K562 (cell line): Measurements from ENCODE around the gene ADAMTS14. TPM values are rescaled to one million over a fixed set of nuclear protein-coding genes. Genes with fewer than 3 reads are reported as not detected.

Experiments used
- CC2D1A ChIP-seq: fragments of 450-650 bp; IDR thresholded peaks from 2 replicates; pipeline ENCODE4 v1.6.1; 2017; ENCODE audit warnings: mild to moderate bottlenecking
- CCNT2 ChIP-seq: IDR thresholded peaks from 2 replicates; pipeline ENCODE4 v1.6.1; 2011; ENCODE audit warnings: borderline replicate concordance, low read depth, mild to moderate bottlenecking, moderate library complexity, mixed read lengths, low read length; ENCODE audit not compliant: insufficient read length; ENCODE audit errors: extremely low read depth
- CTBP1 ChIP-seq: fragments of 450-650 bp; IDR thresholded peaks from 2 replicates; pipeline ENCODE4 v1.6.1; 2016; ENCODE audit warnings: borderline replicate concordance
- FOXJ3 ChIP-seq: sonication (generic); formaldehyde crosslinking; IDR thresholded peaks from 2 replicates; pipeline ENCODE4 v1.4.0; 2020; ENCODE audit warnings: mild to moderate bottlenecking, missing genetic modification reagents
- JUND ChIP-seq, 2 experiments: IDR thresholded peaks; 2 replicates in 1 of 2; 3 replicates in 1 of 2; pipeline ENCODE4 v1.6.1; 2011; ENCODE audit warnings: borderline replicate concordance in 2 of 2, low read depth in 2 of 2, low read length in 2 of 2, improper control_type of control experiment in 1 of 2, missing biosample characterization in 1 of 2, missing genetic modification characterization in 1 of 2, missing genetic modification reagents in 1 of 2
- KLF6 ChIP-seq: fragments of 250-450 bp; sonication (Bioruptor Pico); IDR thresholded peaks from 2 replicates; pipeline ENCODE4 v1.4.0; 2020; ENCODE audit warnings: mild to moderate bottlenecking, moderate library complexity, borderline replicate concordance
- MEF2D ChIP-seq: conservative IDR thresholded peaks from 2 replicates; pipeline ENCODE4 v1.6.1; 2016; ENCODE audit warnings: low read depth, missing genetic modification characterization, missing compliant biosample characterization
- MIER1 ChIP-seq: fragments of 450-650 bp; IDR thresholded peaks from 2 replicates; pipeline ENCODE4 v1.6.1; 2016; ENCODE audit warnings: antibody characterized with exemption, mild to moderate bottlenecking, low read depth
- NFIX ChIP-seq: fragments of 250-450 bp; sonication (Bioruptor Pico); IDR thresholded peaks from 2 replicates; pipeline ENCODE4 v1.4.0; 2020; ENCODE audit warnings: low read depth, mild to moderate bottlenecking, moderate library complexity
- PHF8 ChIP-seq: fragments of 200-600 bp; sonication (generic); IDR thresholded peaks from 2 replicates; pipeline ENCODE4 v1.6.1; 2012; ENCODE audit warnings: mixed run types, mild to moderate bottlenecking, inconsistent platforms, low read length, moderate library complexity, borderline replicate concordance
- PRMT5 ChIP-seq: sonication (generic); formaldehyde crosslinking; IDR thresholded peaks from 2 replicates; pipeline ENCODE4 v1.5.0; 2020; ENCODE audit warnings: missing genetic modification reagents
- SAFB2 ChIP-seq: fragments of 200-400 bp; formaldehyde crosslinking; IDR thresholded peaks from 2 replicates; pipeline ENCODE4 v1.6.1; 2018; ENCODE audit warnings: borderline replicate concordance, low read length, low read depth, moderate library complexity; ENCODE audit not compliant: severe bottlenecking
- TCF3 ChIP-seq: sonication (generic); formaldehyde crosslinking; IDR thresholded peaks from 2 replicates; pipeline ENCODE4 v1.4.0; 2020; ENCODE audit warnings: mild to moderate bottlenecking, missing genetic modification reagents
- TRIM25 ChIP-seq: fragments of 450-650 bp; IDR thresholded peaks from 2 replicates; pipeline ENCODE4 v1.7.0; 2016; ENCODE audit warnings: borderline replicate concordance
- U2AF1 ChIP-seq: fragments of 200-400 bp; formaldehyde crosslinking; optimal IDR thresholded peaks from 2 replicates; pipeline ENCODE3; 2017; ENCODE audit warnings: mild to moderate bottlenecking, low read depth, low read length, moderate library complexity
- ZNF239 ChIP-seq: fragments of 250-450 bp; sonication (Bioruptor Pico); IDR thresholded peaks from 2 replicates; pipeline ENCODE4 v1.4.0; 2020; ENCODE audit warnings: mild to moderate bottlenecking
- ZNF311 ChIP-seq: fragments of 250-450 bp; sonication (Bioruptor Pico); IDR thresholded peaks from 2 replicates; pipeline ENCODE4 v1.4.0; 2020; ENCODE audit warnings: mild to moderate bottlenecking, moderate library complexity
- polyA plus RNA-seq, 8 experiments: library from polyadenylated mRNA; depleted of rRNA in 4 of 8; stranded (reverse) in 5 of 8; unstranded in 3 of 8; fragments of >200 nt; fragmentation: Nextera tagmentation in 2 of 8; fragmentation: Illumina TruSeq in 1 of 8; extraction: Ambion mirVana in 2 of 8; extraction: Trizol in 1 of 8; gene quantifications; 2 replicates each; pipeline versions ENCODE4 v1.2.1 to v1.2.3, GENCODE V29; 2011 to 2014; ENCODE audit warnings: inconsistent platforms in 1 of 8, missing spikeins in 1 of 8
- total RNA-seq, 7 experiments: library from RNA; depleted of rRNA in 6 of 7; stranded (reverse); fragments of >200 nt in 6 of 7; fragmentation: Illumina TruSeq in 2 of 7; extraction: Trizol in 2 of 7; gene quantifications; 2 replicates each; pipeline versions ENCODE4 v1.2.1 to v1.2.3, GENCODE V29; 2011 to 2021; ENCODE audit warnings: low replicate concordance in 1 of 7
- TF ChIP-seq, protein P1 (sequence below): fragments of 250-450 bp; sonication (Bioruptor Pico); IDR thresholded peaks from 2 replicates; pipeline ENCODE4 v1.5.0; 2020; ENCODE audit warnings: mild to moderate bottlenecking
- TF ChIP-seq, protein P2 (sequence below), 2 experiments: fragments of 450-650 bp in 1 of 2; sonication (generic) in 1 of 2; formaldehyde crosslinking; conservative IDR thresholded peaks; 2 replicates each; pipeline versions ENCODE4 v1.4.0 to v1.8.1; 2020 to 2022; ENCODE audit warnings: mild to moderate bottlenecking in 1 of 2, missing genetic modification reagents in 1 of 2
- TF ChIP-seq, protein P3 (sequence below): sonication (generic); formaldehyde crosslinking; IDR thresholded peaks from 2 replicates; pipeline ENCODE4 v1.8.0; 2022; ENCODE audit warnings: missing genetic modification reagents, mild to moderate bottlenecking, borderline replicate concordance

ADAMTS14 gene
- total and polyA plus RNA-seq, 9 of the 15 experiments (the other 6 are each of a cell fraction or from before 2014, with no cell fraction given) = 0.04 to 37.4 (median 15.9) TPM

DNA sequence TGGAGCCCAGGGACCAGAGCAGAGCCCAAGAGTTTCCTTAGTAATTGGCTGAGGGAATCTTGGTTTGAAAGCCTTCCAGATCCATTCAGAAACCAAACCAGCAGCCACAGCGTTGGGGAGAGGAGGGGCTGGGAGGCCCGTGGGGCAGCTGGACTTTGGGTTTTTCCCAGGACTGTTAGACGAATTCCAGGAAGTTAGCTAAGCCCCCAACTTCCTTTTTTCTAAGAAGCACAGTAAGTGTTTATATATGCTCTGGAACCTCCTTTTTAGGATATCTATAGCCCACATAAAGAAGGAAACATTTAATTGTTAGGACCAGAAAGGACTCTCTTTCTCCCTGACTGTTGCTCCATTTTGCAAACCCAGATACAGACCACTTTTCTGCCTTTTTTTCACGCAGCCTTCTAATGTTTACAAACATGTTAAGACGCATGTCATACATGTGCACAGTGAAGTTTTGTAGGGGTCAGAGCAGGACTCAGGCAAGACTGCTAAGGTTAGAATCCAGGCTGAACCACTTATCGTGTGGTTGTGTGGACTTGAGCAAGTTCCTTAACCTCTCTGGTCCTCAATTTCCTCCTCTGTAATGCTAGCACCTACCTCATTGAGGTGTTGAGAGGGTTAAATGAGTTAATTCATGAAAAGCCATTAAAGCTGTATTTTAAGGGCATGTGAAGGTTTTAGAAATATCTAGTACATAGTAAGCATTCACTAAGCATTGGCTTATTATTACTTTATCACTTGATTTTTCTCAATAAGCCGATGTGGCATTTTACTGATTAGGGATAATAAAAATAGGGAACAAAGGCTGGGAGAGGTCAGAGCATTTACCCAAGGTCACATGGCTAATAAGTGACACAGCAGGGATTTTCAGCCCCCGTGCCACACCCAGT is 70.5 kb downstream of the ADAMTS14 start (continued):
- TF ChIP-seq TRIM25 (no peak), TCF3 (CRISPR knock-in tag) (no peak), PHF8 (no peak), SAFB2 (no peak), ZNF311 (CRISPR knock-in tag) (peak; percentile 50), MIER1 (peak; percentile 67; the same call in 1 of the 2 replicates), ZNF239 (0 out of 2 replicates have a peak, but pooled peaks have one; percentile 9), CC2D1A (peak; percentile 60; the same call in 1 of the 2 replicates), FOXJ3 (CRISPR knock-in tag) (no peak), U2AF1 (no peak), KLF6 (CRISPR knock-in tag) (peak; percentile 47; the same call in 1 of the 2 replicates), PRMT5 (CRISPR knock-in tag) (no peak), MEF2D (0 out of 2 replicates have a peak, but pooled peaks have one; percentile 40), JUND (IDR thresholded peaks at IDR 0.05; ENCODE audit: borderline replicate concordance, low read depth, low read length) (peak; percentile 68), JUND (tag; IDR thresholded peaks at IDR 0.05; ENCODE audit: borderline replicate concordance, low read depth, low read length) (peak; percentile 77; the same call in 2 of the 3 replicates), CTBP1 (no peak), CCNT2 (no peak), NFIX (CRISPR knock-in tag) (no peak)
- TF ChIP-seq, protein P1, sequence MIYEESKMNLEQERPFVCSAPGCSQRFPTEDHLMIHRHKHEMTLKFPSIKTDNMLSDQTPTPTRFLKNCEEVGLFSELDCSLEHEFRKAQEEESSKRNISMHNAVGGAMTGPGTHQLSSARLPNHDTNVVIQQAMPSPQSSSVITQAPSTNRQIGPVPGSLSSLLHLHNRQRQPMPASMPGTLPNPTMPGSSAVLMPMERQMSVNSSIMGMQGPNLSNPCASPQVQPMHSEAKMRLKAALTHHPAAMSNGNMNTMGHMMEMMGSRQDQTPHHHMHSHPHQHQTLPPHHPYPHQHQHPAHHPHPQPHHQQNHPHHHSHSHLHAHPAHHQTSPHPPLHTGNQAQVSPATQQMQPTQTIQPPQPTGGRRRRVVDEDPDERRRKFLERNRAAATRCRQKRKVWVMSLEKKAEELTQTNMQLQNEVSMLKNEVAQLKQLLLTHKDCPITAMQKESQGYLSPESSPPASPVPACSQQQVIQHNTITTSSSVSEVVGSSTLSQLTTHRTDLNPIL (CRISPR knock-in tag) = peak; percentile 64; the same call in 1 of the 2 replicates
- TF ChIP-seq, protein P2, sequence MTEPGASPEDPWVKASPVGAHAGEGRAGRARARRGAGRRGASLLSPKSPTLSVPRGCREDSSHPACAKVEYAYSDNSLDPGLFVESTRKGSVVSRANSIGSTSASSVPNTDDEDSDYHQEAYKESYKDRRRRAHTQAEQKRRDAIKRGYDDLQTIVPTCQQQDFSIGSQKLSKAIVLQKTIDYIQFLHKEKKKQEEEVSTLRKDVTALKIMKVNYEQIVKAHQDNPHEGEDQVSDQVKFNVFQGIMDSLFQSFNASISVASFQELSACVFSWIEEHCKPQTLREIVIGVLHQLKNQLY (CRISPR knock-in tag; conservative IDR thresholded peaks at IDR 0.05) = no peak
- TF ChIP-seq, protein P3, sequence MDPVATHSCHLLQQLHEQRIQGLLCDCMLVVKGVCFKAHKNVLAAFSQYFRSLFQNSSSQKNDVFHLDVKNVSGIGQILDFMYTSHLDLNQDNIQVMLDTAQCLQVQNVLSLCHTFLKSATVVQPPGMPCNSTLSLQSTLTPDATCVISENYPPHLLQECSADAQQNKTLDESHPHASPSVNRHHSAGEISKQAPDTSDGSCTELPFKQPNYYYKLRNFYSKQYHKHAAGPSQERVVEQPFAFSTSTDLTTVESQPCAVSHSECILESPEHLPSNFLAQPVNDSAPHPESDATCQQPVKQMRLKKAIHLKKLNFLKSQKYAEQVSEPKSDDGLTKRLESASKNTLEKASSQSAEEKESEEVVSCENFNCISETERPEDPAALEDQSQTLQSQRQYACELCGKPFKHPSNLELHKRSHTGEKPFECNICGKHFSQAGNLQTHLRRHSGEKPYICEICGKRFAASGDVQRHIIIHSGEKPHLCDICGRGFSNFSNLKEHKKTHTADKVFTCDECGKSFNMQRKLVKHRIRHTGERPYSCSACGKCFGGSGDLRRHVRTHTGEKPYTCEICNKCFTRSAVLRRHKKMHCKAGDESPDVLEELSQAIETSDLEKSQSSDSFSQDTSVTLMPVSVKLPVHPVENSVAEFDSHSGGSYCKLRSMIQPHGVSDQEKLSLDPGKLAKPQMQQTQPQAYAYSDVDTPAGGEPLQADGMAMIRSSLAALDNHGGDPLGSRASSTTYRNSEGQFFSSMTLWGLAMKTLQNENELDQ (CRISPR knock-in tag) = no peak
